Stomach (tissue), 4 donors: ENCODE measurements around the gene CHST13.
"Not testable (repeated sequence)": the region's sequence is repeated elsewhere in the genome, so short reads cannot be mapped to it uniquely, and the experiment has no call there.

ENCODE experiments used
- EP300 ChIP-seq: sonication (generic); formaldehyde crosslinking; IDR thresholded peaks from one replicate; pipeline ENCODE4 v1.6.1; 2017; ENCODE audit warnings: antibody characterized with exemption
- POLR2A ChIP-seq, 4 donors: fragments of 450-650 bp; IDR thresholded peaks; one replicate each; pipeline ENCODE4 v1.6.1; 2016; ENCODE audit warnings: antibody characterized with exemption in 4 of 4, control low read depth in 2 of 4, mild to moderate bottlenecking in 1 of 4, moderate library complexity in 1 of 4
- POLR2AphosphoS5 ChIP-seq, 3 donors: sonication (generic); formaldehyde crosslinking; IDR thresholded peaks; one replicate each; pipeline ENCODE4 v1.6.1; 2016; ENCODE audit warnings: antibody characterized with exemption in 3 of 3
- TF ChIP-seq, protein P1 (sequence below), 7 experiments: fragments of 450-650 bp in 4 of 7; fragments of 200-600 bp in 3 of 7; sonication (generic) in 3 of 7; IDR thresholded peaks; one replicate each; pipeline ENCODE4 v1.5.1; 2016 to 2019; ENCODE audit warnings: antibody characterized with exemption in 7 of 7, control low read depth in 2 of 7, mild to moderate bottlenecking in 1 of 7

DNA sequence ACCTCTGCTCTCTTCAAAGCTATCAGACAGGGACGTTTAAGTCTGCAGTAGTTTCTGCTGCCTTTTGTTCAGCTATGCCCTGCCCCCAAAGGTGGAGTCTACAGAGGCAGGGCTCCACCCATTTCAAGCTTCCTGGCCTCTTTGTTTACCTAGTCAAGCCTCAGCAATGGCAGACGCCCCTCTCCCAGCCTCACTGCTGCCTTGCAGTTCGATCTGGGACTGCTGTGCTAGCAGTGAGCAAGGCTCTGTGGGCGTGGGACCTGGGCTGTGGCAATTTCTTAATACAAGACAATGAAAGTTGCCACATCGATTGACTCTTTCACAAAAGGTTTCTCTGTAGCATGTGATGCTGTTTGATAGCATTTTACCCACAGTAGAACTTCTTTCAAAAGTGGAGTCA is 67.6 kb downstream of the CHST13 start:
- TF ChIP-seq, protein P1, sequence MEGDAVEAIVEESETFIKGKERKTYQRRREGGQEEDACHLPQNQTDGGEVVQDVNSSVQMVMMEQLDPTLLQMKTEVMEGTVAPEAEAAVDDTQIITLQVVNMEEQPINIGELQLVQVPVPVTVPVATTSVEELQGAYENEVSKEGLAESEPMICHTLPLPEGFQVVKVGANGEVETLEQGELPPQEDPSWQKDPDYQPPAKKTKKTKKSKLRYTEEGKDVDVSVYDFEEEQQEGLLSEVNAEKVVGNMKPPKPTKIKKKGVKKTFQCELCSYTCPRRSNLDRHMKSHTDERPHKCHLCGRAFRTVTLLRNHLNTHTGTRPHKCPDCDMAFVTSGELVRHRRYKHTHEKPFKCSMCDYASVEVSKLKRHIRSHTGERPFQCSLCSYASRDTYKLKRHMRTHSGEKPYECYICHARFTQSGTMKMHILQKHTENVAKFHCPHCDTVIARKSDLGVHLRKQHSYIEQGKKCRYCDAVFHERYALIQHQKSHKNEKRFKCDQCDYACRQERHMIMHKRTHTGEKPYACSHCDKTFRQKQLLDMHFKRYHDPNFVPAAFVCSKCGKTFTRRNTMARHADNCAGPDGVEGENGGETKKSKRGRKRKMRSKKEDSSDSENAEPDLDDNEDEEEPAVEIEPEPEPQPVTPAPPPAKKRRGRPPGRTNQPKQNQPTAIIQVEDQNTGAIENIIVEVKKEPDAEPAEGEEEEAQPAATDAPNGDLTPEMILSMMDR (IDR thresholded peaks at IDR 0.05): not testable (repeated sequence)
- TF ChIP-seq POLR2AphosphoS5 (IDR thresholded peaks at IDR 0.05); EP300; POLR2A (IDR thresholded peaks at IDR 0.05): not testable (repeated sequence)
